GM18507 (cell line): Measurements from ENCODE around the gene ATXN7L3.
A peak's percentile ranks its signal among the peaks of the same experiment; 100 is the strongest.

ENCODE experiments used
- DNase-seq: peaks from one replicate; pipeline ENCODE4 v3.0.0; 2011; ENCODE audit warnings: low read depth; ENCODE audit not compliant: insufficient read length; ENCODE audit errors: extremely low spot score
- FAIRE-seq: peaks from 2 replicates; lab custom pipeline; 2011; peaks lifted over from hg19 to GRCh38; lab: Jason Lieb, UNC

Gene ATXN7L3

GRCh38 chr17:44219108-44219615 is 19.5 kb upstream of the ATXN7L3 start:
- no peak for DNase-seq
- FAIRE-seq, result no peak

DNA sequence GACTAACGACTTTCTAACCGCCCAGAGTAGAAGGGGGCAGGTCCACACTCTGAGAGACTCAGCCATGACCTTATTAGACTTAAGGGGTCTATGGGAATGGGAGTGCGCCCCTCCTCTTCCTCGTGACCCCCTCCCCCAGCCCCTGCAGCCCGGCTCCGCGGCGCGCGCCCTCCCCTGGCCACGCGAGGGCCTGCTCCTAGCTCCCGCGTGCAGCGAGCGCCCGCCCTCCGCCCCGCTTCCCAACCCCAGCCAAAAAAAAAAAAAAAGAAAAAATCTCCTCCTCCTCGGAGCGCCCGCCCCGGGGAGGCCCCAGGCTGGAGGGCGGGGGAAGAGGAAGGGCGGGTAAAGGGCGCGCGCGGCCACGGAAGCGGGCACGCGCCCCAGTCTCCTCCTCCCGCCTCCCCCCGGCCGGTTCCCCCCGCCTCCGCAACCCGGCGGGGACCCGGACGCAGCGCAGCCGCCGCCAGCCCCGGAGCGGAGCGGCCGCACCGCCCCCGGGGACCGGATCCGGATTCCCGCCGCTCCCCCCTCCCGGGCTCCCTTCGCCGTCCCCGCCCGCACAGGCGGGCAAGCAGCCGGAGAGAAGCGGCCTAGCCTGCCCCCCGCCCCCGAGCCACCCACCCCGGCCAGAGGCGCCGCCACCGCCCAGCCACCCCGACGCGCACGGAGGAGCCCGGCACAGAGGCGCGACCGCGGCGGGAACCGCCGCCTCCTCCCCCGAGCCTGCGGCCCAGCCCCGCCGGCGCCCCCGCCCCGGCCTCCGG is 18.8 kb upstream of the ATXN7L3 start:
- FAIRE-seq (peak; percentile 68), DNase-seq (peak; percentile 81)

GRCh38 chr17:44217738-44218343 is 18.2 kb upstream of the ATXN7L3 start:
- DNase-seq, result no peak
- FAIRE-seq, result no peak

- no peak for DNase-seq
- FAIRE-seq, result no peak
Observed at GRCh38 chr17:44216694-44217093, 17.0 kb upstream of the ATXN7L3 start.

- DNase-seq (no peak), FAIRE-seq (peak; percentile 90)
Observed at GRCh38 chr17:44216173-44216572, 16.5 kb upstream of the ATXN7L3 start.

DNA sequence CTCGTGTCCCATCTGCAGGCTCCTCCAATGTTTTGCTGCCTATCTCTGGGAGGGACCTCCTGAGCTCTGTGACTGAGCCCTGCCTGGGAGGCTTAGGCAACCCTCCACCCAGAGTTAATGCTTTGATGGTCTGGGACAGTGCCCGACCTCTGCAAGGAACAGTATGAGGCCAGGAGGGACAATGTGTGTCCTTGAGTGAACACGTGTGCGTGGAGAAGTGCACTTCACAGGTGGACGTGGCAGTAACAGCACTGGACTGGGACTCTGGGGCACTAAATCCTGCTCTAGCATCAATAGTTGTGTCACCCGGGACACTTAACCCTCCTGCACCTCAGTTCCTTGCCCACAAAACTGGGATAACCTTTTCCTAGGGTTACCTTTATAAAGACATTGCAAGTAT is 15.2 kb upstream of the ATXN7L3 start:
- no peak for FAIRE-seq
- no peak for DNase-seq

- DNase-seq (no peak), FAIRE-seq (no peak)
Observed at GRCh38 chr17:44214230-44214494, 14.5 kb upstream of the ATXN7L3 start.

- DNase-seq, result no peak
Observed at GRCh38 chr17:44213403-44214229, 13.9 kb upstream of the ATXN7L3 start.

GRCh38 chr17:44212507-44213402 is 13.1 kb upstream of the ATXN7L3 start:
- no peak for FAIRE-seq

More at GRCh38 chr17:44213403-44214229, 13.9 kb upstream of the ATXN7L3 start:
- FAIRE-seq, result no peak

DNA sequence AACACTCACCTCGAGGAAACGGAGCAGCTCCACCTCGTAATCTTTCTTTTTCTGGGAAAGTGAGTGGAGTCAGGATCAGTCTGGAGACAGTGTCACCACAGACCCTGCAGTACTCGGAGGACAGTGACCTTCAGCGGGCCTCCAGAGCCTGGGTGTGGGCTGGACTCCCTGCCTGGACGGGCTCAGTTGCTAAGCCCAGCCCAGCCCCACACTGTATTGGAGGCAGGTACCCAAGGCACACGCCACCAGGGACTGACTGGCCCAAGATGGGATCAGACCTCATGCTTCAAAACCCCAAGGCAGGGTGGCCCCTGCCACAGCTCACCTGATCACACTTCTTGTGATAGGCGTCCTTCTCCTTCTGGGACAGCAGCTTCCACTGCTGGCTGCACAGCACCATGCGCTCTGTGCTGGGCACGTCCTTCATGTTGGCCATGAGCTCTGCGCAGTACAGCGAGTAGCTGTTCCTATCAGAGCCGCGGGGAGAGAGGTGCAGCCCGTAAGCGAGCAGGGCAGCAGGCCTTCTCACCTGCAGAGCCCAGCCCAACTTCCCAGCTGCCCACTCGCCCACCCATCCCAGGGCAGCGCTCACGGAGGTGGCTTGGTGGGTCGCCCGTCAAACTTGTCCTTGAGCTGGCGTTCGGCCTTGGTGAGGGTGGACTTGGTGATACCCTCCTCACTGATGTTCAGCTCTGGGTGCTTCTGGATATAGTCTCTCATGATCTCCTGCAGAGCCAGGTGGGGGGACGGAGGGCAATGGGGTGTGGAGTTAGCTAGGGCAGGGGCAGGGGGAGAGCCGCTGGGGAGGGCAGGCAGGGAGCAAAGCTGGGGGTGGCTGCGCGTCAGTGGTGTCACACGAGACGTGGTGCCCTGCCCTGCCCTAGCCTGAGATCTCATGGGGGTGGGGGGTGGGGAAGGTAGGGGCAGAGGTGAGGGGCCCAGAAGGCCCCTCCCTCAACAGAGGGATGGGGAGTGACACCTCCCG is 11.9 kb upstream of the ATXN7L3 start:
- FAIRE-seq (no peak), DNase-seq (no peak)

More at GRCh38 chr17:44212507-44213402, 13.1 kb upstream of the ATXN7L3 start:
- DNase-seq, result no peak

DNA sequence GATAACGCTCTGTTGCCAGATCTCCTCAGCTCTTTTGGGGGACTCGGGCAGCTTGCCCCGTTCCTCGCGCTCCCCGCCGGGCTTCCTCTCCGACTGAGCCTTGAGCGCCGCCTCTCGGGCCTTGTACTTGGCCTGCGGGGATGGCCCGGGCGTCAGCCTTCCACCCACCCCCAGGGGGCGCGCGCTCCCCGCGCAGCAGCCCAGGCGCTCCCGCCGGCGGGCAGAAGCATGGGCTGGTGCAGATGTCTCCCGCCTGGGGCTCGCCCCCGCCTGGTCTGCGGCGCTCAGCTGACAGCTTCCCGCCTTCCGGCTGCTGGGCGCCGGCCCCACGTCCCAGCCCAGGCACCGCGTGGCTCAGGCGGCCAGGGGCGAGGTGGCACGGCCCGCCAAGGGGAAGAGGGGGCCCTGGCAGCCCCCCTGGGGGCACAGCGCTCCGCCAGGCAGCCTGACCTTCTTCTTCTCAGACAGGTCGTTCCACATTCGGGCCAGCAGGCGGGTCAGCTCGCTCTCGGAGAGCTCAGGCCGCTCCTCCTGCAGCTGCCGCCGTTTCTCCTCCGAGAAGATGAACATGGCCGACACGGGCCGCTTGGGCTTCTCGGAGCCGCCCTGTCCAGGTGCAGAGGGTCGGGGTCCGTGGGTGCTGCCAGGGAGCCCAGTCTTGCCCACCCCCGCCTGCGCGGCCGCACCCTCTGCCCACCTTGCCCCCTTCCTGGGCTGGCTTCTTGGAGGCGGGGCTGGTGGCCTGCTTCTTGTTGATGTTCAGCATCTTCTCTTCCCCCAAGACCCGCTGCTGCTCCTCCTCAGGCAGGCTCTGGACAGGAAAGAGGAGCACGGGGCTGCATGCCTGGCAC is 10.9 kb upstream of the ATXN7L3 start:
- DNase-seq, result peak; percentile 86
- peak; percentile 93 for FAIRE-seq

DNA sequence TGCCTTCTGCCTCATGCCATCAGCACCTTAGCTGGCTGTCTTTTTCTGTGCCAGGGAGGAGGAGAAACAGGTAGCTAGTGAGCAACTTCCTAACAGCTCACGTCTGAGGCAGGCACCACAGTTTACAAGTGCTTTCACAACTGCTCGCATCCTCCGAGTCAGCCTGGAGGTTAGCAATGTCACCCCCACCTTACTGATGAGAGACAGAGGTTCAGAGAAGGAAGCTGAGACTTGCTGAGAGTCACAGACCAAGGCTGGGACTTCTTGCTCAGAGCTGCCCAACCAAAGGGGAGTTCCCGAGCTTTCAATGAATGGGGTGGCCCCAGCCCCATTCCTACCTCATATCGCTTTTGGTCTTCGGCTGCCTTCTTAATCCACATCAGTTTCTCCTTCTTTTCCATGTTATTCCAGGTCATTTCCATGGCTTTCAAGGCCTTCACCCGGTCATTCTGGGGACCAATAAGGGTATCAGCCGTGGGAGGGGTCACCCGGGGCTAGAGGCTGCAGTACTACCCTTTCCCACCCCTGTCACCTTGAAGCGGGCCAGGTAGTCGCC is 10.2 kb upstream of the ATXN7L3 start:
- FAIRE-seq, result no peak

DNA sequence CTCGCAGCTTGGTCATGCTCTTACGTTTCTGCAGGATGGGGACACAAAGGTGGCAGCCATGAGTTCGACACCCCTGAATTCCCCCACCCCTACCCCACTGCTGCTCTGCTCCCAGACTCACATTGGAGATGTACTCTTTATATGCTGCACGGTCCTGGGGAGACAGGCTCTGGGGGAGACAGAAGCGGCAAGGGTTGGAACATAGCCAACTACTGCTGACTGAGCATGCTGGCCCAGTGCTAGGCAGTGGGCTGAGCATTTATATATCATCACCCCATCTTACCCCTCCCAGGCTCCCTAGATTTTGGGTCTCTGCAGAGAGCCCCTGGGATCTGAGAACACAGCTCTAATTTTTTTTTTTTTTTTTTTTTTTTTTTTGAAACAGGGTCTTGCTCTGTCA is 8.1 kb upstream of the ATXN7L3 start:
- FAIRE-seq, result no peak
- DNase-seq, result no peak

More for the DNA sequence above, 10.2 kb upstream of the ATXN7L3 start:
- DNase-seq, result no peak

DNA sequence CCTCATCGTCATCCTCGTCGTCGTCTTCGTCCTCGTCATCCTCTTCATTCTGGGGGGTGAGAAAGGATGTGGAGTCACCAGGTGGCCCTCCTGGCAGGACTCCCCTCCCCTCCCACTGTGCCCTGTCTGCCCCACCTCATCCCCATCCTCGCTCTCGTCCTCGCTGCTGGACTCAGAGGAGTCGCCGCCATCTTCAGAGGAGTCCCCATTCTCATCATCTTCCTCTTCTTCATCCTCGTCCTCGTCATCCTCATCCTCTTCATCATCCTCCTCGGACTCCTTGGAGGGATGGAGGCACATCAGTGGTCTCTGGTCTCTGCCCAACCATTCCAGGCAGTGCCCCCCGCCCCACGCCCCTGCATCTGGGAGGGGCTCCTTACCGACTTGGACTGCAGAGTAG is 7.6 kb upstream of the ATXN7L3 start:
- FAIRE-seq, result no peak

GRCh38 chr17:44206825-44207155 is 7.1 kb upstream of the ATXN7L3 start:
- no peak for FAIRE-seq
- DNase-seq, result no peak

More for the DNA sequence above, 7.6 kb upstream of the ATXN7L3 start:
- DNase-seq, result no peak

DNA sequence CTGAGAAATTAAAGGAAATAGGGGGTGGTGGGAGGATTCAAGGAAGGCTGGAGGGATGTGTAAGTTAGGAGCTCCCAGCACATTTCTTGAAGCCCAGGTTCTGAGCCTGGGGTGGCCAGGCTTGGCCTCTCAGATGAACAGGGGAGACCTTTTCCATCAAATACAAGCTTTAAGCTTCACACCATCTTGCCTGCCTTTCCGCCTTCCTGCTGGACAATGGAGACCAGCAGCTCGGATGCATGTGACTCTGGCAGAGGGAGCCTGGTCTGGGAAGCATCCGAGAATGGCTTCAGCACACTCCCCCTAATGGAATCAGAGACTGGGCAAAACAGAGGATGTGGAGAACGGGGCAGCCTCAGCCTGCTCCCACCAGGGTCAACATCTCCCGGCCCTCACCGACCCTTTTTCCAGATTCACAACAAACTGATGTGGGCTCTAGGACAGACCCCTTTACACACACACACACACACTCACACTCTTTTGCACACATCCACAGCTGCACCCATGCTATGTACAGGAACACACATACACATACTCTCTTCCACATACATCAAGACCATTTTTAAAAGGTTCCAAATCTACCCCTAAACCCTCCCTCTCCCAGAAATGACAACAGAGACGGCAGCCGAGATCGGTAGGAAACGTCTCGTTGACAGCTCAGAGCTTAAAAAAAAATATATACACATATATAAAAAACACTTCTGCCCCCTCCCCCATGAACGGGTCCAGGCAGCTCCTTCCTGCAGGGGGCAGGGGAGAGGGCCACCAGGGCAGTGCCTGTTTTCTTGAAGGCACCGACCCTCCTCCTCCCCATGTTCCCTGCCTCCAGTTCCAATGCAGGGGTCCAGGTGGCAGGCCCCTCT is 6.5 kb upstream of the ATXN7L3 start:
- DNase-seq (no peak), FAIRE-seq (no peak)
